ENCODE data around the gene EFNA4. TPM values are rescaled to one million over a fixed set of nuclear protein-coding genes. Genes with fewer than 3 reads are reported as not detected.

The EFNA4 gene
- polyA plus RNA-seq, 3 donors, result 2.3 to 8.0 (median 4.1) TPM

DNA sequence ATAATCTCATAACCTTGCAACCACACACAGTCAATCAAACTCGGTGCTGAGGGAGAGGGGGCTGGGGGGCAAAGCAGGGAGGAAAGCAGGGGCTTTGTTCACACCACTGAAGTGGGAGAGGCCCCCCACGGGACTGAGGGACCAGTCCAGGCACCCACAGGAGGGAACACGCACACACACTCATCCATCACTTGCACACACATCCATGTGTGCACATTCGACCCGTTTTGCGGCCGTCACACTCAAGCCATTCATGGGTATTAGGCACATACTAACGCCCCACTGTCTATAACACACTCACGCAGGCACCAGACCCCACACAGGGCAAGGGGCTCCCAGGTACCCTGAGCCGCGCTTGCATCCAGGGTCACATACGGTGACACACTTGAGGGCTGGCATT is 29.1 kb downstream of the EFNA4 start:
- 100% methylated on average over 8 of the region's 12 CpGs for WGBS (ENCODE audit: insufficient coverage)
- no peaks in the 10 kb centered on the region for H3K9me3 ChIP-seq (replicated peaks in 1 of 2; ENCODE audit: control insufficient read depth in 1 of 2, insufficient read depth in 1 of 2, low read length in 2 of 2)
- Mint-ChIP-seq H3K27ac (no peak overlapping the region), H3K27me3 (ENCODE audit: low read depth in 3 of 3) (peaks cover 5 to 15% (median 11%) of the 10 kb centered on the region in 3 donors), H3K4me1 (peaks cover 6% of the 10 kb centered on the region), H3K36me3 (no peaks in the 10 kb centered on the region), H3K9me3 (no peaks in the 10 kb centered on the region), H3K4me3 (no peak overlapping the region)
- H3K4me1 ChIP-seq (ENCODE audit: control insufficient read depth in 1 of 2, insufficient read depth in 2 of 2, low read length in 2 of 2), result peaks cover 0 to 7% of the 10 kb centered on the region in 2 donors
- H3K27ac ChIP-seq (ENCODE audit: low read depth in 1 of 2, low read length in 2 of 2), result no peak overlapping the region
- peak in 1 of 3 donors; percentile 2 for DNase-seq
- H2AFZ ChIP-seq (ENCODE audit: insufficient read depth, low read depth, low read length, poor library complexity, severe bottlenecking), result no peak overlapping the region
- H3K9ac ChIP-seq (ENCODE audit: insufficient read depth, low read length, poor library complexity, severe bottlenecking), result no peak overlapping the region
- no peak for TF ChIP-seq CTCF (IDR thresholded peaks at IDR 0.05)
- no peak overlapping the region for H3K4me3 ChIP-seq (replicated peaks in 1 of 3; ENCODE audit: low read depth in 2 of 3, low read length in 3 of 3)
- H3K36me3 ChIP-seq (replicated peaks in 1 of 2; ENCODE audit: control insufficient read depth in 1 of 2, insufficient read depth in 2 of 2, low read length in 2 of 2), result no peaks in the 10 kb centered on the region
- no peaks in the 10 kb centered on the region for H3K79me2 ChIP-seq (ENCODE audit: insufficient read depth, low read length)
- H3K27me3 ChIP-seq (ENCODE audit: control insufficient read depth in 2 of 2, insufficient read depth in 2 of 2, low read length in 2 of 2), result peaks cover 0 to 6% of the 10 kb centered on the region in 2 donors
- H4K20me1 ChIP-seq (ENCODE audit: insufficient read depth, low read length), result no peaks in the 10 kb centered on the region
- no peak overlapping the region for H3K4me2 ChIP-seq (replicated peaks; ENCODE audit: extremely low read depth, low read length, poor library complexity, severe bottlenecking)
- intact Hi-C loops (cut with micrococcal nuclease), result loop anchor here in 1 of 2 donors (2.0 to 5.0 kb wide), 2 partner anchors 35 to 74 kb away; partner anchors contain the start of gene EFNA1

GRCh38 chr1:155093911-155094621 is 30.5 kb downstream of the EFNA4 start:
- H2AFZ ChIP-seq (ENCODE audit: insufficient read depth, low read depth, low read length, poor library complexity, severe bottlenecking), result peak overlapping the region; percentile 44
- no peak overlapping the region for H3K27ac Mint-ChIP-seq

More at GRCh38 chr1:155093911-155094621, 30.5 kb downstream of the EFNA4 start:
- Mint-ChIP-seq H3K4me3 (no peak overlapping the region), H3K36me3 (no peaks in the 10 kb centered on the region), H3K27me3 (ENCODE audit: low read depth in 3 of 3) (peaks cover 5 to 15% (median 9%) of the 10 kb centered on the region in 3 donors), H3K9me3 (no peaks in the 10 kb centered on the region), H3K4me1 (peaks cover 6% of the 10 kb centered on the region)
- H3K27ac ChIP-seq (ENCODE audit: low read depth in 1 of 2, low read length in 2 of 2), result no peak overlapping the region
- 35% methylated on average over 8 of the region's 13 CpGs for WGBS (ENCODE audit: insufficient coverage)
- no peaks in the 10 kb centered on the region for H3K36me3 ChIP-seq (replicated peaks in 1 of 2; ENCODE audit: control insufficient read depth in 1 of 2, insufficient read depth in 2 of 2, low read length in 2 of 2)
- H3K9ac ChIP-seq (ENCODE audit: insufficient read depth, low read length, poor library complexity, severe bottlenecking), result no peak overlapping the region
- DNase-seq, result peak in 2 of 3 donors; percentile 26 to 34
- peak; percentile 30 for TF ChIP-seq CTCF (IDR thresholded peaks at IDR 0.05)
- intact Hi-C loops (cut with micrococcal nuclease), result loop anchor here in 1 of 2 donors (2.0 to 5.0 kb wide), 2 partner anchors 33 to 73 kb away; partner anchors contain the start of gene EFNA1
- no peaks in the 10 kb centered on the region for H4K20me1 ChIP-seq (ENCODE audit: insufficient read depth, low read length)
- no peak overlapping the region for H3K4me2 ChIP-seq (replicated peaks; ENCODE audit: extremely low read depth, low read length, poor library complexity, severe bottlenecking)
- H3K4me1 ChIP-seq (ENCODE audit: control insufficient read depth in 1 of 2, insufficient read depth in 2 of 2, low read length in 2 of 2), result peaks cover 0 to 7% of the 10 kb centered on the region in 2 donors
- H3K9me3 ChIP-seq (replicated peaks in 1 of 2; ENCODE audit: control insufficient read depth in 1 of 2, insufficient read depth in 1 of 2, low read length in 2 of 2), result no peaks in the 10 kb centered on the region
- no peak overlapping the region for H3K4me3 ChIP-seq (replicated peaks in 1 of 3; ENCODE audit: low read depth in 2 of 3, low read length in 3 of 3)
- peaks cover 0 to 6% of the 10 kb centered on the region in 2 donors for H3K27me3 ChIP-seq (ENCODE audit: control insufficient read depth in 2 of 2, insufficient read depth in 2 of 2, low read length in 2 of 2)
- no peaks in the 10 kb centered on the region for H3K79me2 ChIP-seq (ENCODE audit: insufficient read depth, low read length)

All from CD14-positive monocyte (primary cell).